ENCODE data around the gene DGKI.

GRCh38 chr7:137539111-137539715 is 307.6 kb downstream of the DGKI start:
- TF ChIP-seq CTCF (IDR thresholded peaks at IDR 0.05): no peak
- no peak for TF ChIP-seq POLR2A (IDR thresholded peaks at IDR 0.05)

Measured in stomach (tissue), 4 donors.